Stomach smooth muscle (tissue), 2 donors: Measurements from ENCODE around the gene RASL10A.

ENCODE experiments used
- H3K27ac ChIP-seq: one replicate; pipeline ENCODE4 v1.7.0; 2013; ENCODE audit warnings: mild to moderate bottlenecking, low read length, inconsistent platforms
- H3K27me3 ChIP-seq, 2 donors: one replicate each; pipeline ENCODE4 v1.7.0; 2013; ENCODE audit warnings: low read length in 2 of 2; ENCODE audit not compliant: insufficient read depth in 2 of 2, control insufficient read depth in 1 of 2
- H3K36me3 ChIP-seq, 2 donors: one replicate each; pipeline ENCODE4 v1.7.0; 2013; ENCODE audit warnings: low read length in 2 of 2; ENCODE audit not compliant: control insufficient read depth in 2 of 2, insufficient read depth in 2 of 2
- H3K4me1 ChIP-seq: one replicate; pipeline ENCODE4 v1.7.0; 2013; ENCODE audit warnings: low read length; ENCODE audit not compliant: control insufficient read depth, insufficient read depth
- H3K4me3 ChIP-seq, 2 donors: one replicate each; pipeline ENCODE4 v1.7.0; 2013; ENCODE audit warnings: low read length in 2 of 2
- H3K9ac ChIP-seq, 2 donors: one replicate each; pipeline ENCODE4 v1.7.0; 2013; ENCODE audit warnings: low read length in 2 of 2, mild to moderate bottlenecking in 1 of 2
- H3K9me3 ChIP-seq, 2 donors: one replicate each; pipeline ENCODE4 v1.7.0; 2013; ENCODE audit warnings: low read length in 2 of 2; ENCODE audit not compliant: control insufficient read depth in 2 of 2
- donor health status: healthy.
- donor health status: Pancreatic carcinoma.

RASL10A gene

GRCh38 chr22:29331213-29331612 lies 15.7 kb upstream of the RASL10A start:
- H3K27me3 ChIP-seq: no peaks in the 10 kb centered on the region
- H3K9me3 ChIP-seq: no peaks in the 10 kb centered on the region
- H3K9ac ChIP-seq: no peak overlapping the region
- H3K4me3 ChIP-seq: no peak overlapping the region
- H3K36me3 ChIP-seq: peaks cover 20 to 34% of the 10 kb centered on the region in 2 donors
- peaks cover 5% of the 10 kb centered on the region for H3K4me1 ChIP-seq
- H3K27ac ChIP-seq: no peak overlapping the region

GRCh38 chr22:29330753-29331152 lies 15.3 kb upstream of the RASL10A start:
- peaks cover 5% of the 10 kb centered on the region for H3K4me1 ChIP-seq
- H3K4me3 ChIP-seq: no peak overlapping the region
- no peaks in the 10 kb centered on the region for H3K27me3 ChIP-seq
- no peak overlapping the region for H3K27ac ChIP-seq
- H3K9me3 ChIP-seq: no peaks in the 10 kb centered on the region
- peaks cover 16 to 30% of the 10 kb centered on the region in 2 donors for H3K36me3 ChIP-seq
- H3K9ac ChIP-seq: no peak overlapping the region

GRCh38 chr22:29330291-29330690 lies 14.8 kb upstream of the RASL10A start:
- Histone ChIP-seq H3K27me3 (no peaks in the 10 kb centered on the region), H3K36me3 (peaks cover 16 to 27% of the 10 kb centered on the region in 2 donors), H3K27ac (no peak overlapping the region), H3K9ac (no peak overlapping the region), H3K4me1 (peaks cover 5% of the 10 kb centered on the region), H3K9me3 (no peaks in the 10 kb centered on the region), H3K4me3 (no peak overlapping the region)

GRCh38 chr22:29329581-29329980 lies 14.1 kb upstream of the RASL10A start:
- no peak overlapping the region for H3K9ac ChIP-seq
- H3K36me3 ChIP-seq: peaks cover 12 to 23% of the 10 kb centered on the region in 2 donors
- H3K9me3 ChIP-seq: no peaks in the 10 kb centered on the region
- H3K4me1 ChIP-seq: peaks cover 5% of the 10 kb centered on the region
- H3K27ac ChIP-seq: no peak overlapping the region
- H3K27me3 ChIP-seq: no peaks in the 10 kb centered on the region
- H3K4me3 ChIP-seq: no peak overlapping the region

- Histone ChIP-seq H3K36me3 (peaks cover 12 to 20% of the 10 kb centered on the region in 2 donors), H3K9me3 (no peaks in the 10 kb centered on the region), H3K27me3 (no peaks in the 10 kb centered on the region), H3K4me3 (no peak overlapping the region), H3K27ac (no peak overlapping the region), H3K9ac (no peak overlapping the region), H3K4me1 (peaks cover 5% of the 10 kb centered on the region)
These were observed 13.3 kb upstream of the RASL10A start for GRCh38 chr22:29328566-29329500.

GRCh38 chr22:29328055-29328454 lies 12.6 kb upstream of the RASL10A start:
- peaks cover 12 to 17% of the 10 kb centered on the region in 2 donors for H3K36me3 ChIP-seq
- no peak overlapping the region for H3K27ac ChIP-seq

GRCh38 chr22:29327089-29327764 lies 11.7 kb upstream of the RASL10A start:
- Histone ChIP-seq H3K4me3 (no peak overlapping the region), H3K9me3 (no peaks in the 10 kb centered on the region), H3K9ac (no peak overlapping the region), H3K27me3 (no peaks in the 10 kb centered on the region), H3K4me1 (peaks cover 5% of the 10 kb centered on the region), H3K36me3 (peaks cover 8 to 13% of the 10 kb centered on the region in 2 donors), H3K27ac (no peak overlapping the region)

More at GRCh38 chr22:29328055-29328454, 12.6 kb upstream of the RASL10A start:
- H3K9me3 ChIP-seq: no peaks in the 10 kb centered on the region
- H3K9ac ChIP-seq: no peak overlapping the region
- no peak overlapping the region for H3K4me3 ChIP-seq
- H3K4me1 ChIP-seq: peaks cover 5% of the 10 kb centered on the region
- H3K27me3 ChIP-seq: no peaks in the 10 kb centered on the region

GRCh38 chr22:29326481-29326880 lies 11.0 kb upstream of the RASL10A start:
- no peak overlapping the region for H3K27ac ChIP-seq
- peaks cover 5% of the 10 kb centered on the region for H3K4me1 ChIP-seq
- no peak overlapping the region for H3K9ac ChIP-seq
- H3K27me3 ChIP-seq: no peaks in the 10 kb centered on the region
- no peak overlapping the region for H3K4me3 ChIP-seq
- H3K9me3 ChIP-seq: no peaks in the 10 kb centered on the region
- H3K36me3 ChIP-seq: peaks cover 8 to 11% of the 10 kb centered on the region in 2 donors

GRCh38 chr22:29325785-29326315 lies 10.4 kb upstream of the RASL10A start:
- Histone ChIP-seq H3K9me3 (no peaks in the 10 kb centered on the region), H3K4me1 (no peaks in the 10 kb centered on the region), H3K9ac (no peak overlapping the region), H3K27ac (no peak overlapping the region), H3K36me3 (peaks cover 5 to 8% of the 10 kb centered on the region in 2 donors), H3K27me3 (no peaks in the 10 kb centered on the region), H3K4me3 (no peak overlapping the region)

- H3K4me3 ChIP-seq: no peak overlapping the region
- H3K9ac ChIP-seq: no peak overlapping the region
- H3K27ac ChIP-seq: no peak overlapping the region
- no peaks in the 10 kb centered on the region for H3K9me3 ChIP-seq
- peaks cover 3 to 8% of the 10 kb centered on the region in 2 donors for H3K36me3 ChIP-seq
- no peaks in the 10 kb centered on the region for H3K27me3 ChIP-seq
- H3K4me1 ChIP-seq: no peaks in the 10 kb centered on the region
These were observed 9.9 kb upstream of the RASL10A start for GRCh38 chr22:29325356-29325755.
